Activated CD4-positive, alpha-beta T cell treated with anti-CD3 and anti-CD28 coated beads, Interleukin-2, Interleukin-6, amounts not matched to agents 100 ng/mL and 50 ng/mL, durations not matched to agents 16 hours and 8 hours (primary cell): Measurements from ENCODE around the gene TRIM24.

ENCODE experiments used
- DNase-seq: peaks from one replicate; pipeline ENCODE4 v3.0.0-alpha.2; 2020

The TRIM24 gene

DNA sequence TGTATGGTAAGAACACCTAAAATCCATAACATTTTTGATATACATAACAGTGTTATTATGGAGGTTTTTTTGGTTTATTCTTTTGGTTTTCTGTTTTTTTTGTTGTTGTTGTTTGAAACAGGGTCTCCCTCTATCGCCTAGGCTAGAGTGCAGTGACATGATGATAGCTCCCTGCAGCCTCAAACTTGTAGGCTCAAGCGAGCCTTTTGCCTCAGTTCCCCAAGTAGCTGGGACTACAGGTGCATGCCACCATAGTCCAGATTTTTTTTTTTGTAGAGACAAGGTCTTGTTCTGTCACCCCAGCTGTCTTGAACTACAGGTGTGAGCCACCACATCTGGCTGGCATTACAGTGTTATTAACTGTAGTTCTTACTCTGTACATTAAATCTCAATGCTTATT is 83.7 kb downstream of the TRIM24 start:
- no peak for DNase-seq

DNA sequence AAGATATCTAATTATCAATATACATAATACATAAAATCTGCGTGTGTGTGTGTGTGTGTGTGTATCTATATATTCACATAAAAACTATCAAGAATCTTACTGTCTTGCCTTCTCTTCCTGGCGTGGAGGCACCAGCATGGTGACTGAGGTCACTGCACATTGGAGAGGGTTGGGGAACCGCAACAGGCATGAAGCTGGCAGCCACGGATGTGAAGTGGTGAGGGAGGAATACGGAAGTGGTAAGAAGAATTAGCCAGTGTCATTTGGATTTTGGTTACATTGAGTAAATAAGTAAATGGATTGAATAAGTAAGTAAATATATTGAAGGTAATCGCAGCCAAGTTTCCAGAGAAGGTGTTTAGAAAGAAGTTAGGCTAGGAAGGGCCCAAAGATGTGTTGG is 85.1 kb downstream of the TRIM24 start:
- no peak for DNase-seq

DNA sequence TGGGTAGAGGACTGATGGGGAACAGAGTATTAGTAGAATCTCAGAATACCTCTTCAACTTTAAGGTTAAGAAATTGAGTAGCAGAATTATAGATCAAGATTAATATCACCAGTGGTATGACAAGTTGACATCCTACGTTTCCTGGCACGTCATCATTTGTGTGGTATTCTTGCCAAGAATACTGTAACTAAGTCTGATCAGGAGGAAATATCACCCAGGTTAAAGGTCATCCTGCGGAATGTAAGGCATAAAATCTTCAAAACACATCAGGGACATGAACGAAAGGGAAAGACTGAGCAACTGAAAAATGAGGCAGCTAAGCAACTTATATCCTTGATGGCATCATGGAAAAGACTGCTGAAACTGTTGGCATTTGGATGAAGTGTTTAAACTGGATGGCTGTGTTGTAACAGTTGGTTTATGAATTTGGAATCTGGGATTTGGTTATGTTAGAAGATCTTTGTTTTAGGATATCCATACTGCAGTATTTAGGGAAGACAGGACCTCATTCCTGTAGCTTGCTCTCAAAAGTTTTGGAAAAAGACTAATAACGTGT is 86.1 kb downstream of the TRIM24 start:
- DNase-seq, result no peak

DNA sequence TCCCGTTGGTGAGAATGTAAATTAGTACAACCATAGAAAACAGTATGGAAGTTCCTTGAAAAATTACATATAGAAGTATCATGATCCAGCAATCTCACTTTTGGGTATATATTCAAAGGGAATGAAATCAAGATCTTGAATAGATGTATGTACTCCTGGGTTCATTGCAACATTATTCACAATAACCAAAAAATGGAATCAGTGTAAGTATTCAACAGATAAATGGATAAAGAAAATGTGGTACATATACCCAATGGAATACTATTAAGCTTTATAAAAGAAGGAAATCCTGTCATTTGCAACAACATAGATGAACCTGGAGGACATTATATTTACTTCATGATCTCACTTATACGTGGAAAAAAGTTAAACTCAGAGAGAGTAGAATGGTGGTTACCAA is 86.8 kb downstream of the TRIM24 start:
- no peak for DNase-seq

DNA sequence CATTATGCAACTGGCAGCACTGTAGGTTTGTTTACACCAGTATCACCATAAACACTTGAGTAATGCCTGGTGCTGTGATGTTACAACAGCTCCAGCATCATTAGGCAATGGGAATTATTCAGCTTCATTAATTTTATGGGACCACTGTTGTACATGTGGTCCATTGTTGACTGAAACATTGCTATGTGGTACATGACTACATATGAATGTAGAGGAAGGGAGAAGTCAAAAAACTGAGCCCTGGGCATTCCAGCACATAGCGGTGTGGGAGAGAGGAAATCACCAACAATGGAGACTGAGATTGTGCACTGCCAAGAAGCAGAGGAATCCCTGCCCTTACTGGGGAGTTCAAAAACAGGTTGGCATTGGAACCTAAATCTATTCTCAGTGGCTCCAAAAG is 89.0 kb downstream of the TRIM24 start:
- no peak for DNase-seq

DNA sequence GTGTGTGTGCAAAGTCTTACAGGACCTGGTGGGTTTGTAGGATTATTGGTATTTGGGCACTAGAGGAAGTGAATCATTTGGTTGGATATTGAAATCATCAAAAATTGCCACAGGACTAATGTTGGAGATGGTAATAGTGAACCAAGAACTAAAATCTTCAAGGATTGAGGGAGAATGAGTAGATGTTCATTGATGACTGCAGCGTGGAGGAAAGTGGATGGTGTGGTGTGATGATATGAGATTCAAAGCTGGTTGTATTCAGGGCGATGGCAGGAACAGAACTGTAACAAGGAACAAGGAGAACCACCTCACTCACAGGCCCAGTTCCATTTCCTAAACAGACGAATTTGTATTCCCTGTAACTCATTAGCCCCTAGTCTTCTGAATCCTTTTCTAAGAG is 90.3 kb downstream of the TRIM24 start:
- DNase-seq, result no peak

DNA sequence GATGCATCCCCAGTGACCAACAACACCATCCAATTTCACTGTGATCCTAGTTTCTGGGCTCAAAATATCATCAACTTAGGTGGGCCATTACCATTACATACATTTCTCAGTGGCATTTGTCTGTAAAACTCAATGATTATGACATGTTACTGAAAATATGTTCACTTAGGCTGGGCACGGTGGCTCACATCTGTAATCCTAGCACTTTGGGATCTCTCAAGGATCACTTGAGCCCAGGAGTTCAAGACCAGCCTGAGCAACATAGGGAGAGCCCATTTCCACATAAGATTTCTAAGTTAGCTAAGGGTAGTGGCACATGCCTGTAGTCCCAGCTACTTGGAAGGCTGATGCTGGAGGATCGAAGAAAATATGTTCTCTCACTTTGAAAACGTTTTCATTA is 91.0 kb downstream of the TRIM24 start:
- no peak for DNase-seq

DNA sequence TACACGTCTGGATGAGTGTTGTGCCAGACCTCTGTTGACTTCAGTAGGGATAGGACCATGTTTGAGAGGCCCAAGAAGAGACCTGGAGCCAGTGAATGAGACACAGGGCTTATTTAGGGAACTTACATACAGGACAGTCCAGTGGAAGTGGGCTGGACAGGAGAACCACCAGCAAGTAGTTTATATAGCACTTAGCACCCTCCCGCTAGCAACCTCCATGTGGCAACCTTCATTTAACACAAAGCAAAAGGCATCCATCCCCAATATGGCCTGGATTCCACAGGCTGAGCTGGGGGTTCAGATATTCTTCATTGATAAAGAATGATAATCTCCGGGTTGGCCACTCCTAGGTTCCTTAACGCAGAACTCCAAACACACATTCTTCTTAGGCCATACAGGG is 93.7 kb downstream of the TRIM24 start:
- no peak for DNase-seq

DNA sequence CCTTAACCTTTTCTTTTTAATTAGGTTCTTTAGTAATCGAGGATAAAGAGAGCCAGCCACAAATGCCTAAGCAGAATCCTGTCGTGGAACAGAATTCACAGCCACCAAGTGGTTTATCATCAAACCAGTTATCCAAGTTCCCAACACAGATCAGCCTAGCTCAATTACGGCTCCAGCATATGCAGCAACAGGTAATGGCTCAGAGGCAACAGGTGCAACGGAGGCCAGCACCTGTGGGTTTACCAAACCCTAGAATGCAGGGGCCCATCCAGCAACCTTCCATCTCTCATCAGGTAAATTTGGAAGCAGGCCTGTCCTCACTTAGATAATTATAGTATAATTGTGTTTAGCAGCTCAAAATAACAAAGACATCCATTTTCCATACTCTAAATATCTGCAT is 94.6 kb downstream of the TRIM24 start:
- DNase-seq, result no peak

DNA sequence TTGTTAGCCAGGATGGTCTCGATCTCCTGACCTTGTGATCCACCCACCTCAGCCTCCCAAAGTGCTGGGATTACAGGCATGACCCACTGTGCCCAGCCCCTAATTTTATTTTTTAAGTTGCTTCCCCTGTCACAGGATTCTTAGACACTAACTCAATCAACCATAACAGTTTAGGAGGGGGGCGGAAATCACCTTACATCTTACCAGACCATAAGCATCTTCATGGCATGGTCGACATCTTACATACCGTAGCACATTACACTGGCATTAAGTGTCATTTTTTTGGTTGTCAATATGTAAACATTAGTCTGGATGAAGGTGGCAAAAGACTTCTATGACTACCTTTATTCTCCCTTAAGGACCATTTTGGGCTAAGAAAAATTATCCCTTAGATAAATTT is 95.6 kb downstream of the TRIM24 start:
- no peak for DNase-seq

DNA sequence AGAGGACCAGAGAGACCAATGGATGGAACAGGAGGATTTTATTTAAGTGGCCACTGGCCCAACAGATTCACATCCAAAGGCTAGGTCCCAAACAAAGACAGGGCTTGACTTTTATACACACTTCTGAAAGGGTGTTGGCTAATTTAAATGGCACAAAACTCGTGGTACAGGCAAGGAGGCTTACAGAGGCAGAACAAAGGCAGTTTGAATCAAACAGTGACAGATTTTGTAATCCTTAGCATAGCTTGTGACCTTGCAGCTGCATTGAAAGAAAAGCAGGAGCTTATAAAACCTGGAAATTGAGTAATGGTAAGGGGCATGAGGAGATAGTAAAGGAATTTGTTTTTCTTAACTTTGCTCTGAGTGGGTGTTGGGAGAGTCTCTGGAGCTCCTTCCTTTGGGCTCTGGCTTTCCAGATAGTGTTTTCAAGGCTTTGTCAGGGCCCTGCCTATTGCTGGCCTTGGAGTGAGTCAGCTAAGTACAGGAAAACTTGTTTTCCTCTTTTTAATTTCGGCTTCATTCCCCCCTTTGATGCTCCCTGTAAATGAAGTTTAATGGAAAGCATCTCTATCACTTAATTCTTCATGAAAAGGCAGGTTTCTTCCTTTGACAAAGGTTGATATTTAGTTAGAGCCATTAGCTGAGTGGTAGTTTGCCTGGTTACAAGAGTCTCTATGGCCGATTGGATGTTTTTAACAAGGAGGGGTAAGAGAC is 96.9 kb downstream of the TRIM24 start:
- DNase-seq, result no peak

DNA sequence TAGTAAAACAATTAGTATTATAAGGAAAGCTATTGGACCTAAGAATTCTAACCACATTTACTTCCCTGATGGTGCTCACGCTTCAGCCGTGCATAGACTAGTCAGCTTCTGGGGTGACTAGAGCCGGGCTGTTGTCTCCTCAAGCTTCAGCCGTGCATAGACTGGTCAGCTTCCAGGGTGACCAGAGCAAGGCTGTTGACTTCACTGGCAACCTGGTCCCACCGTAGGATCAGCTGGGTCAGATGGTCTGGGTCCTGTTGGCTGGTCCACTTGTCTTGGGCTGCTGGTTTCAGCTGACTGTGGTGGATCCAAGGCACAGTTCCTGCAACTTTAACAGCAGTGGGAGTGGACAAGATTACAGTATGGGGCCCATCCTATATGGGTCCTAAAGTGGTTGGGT is 99.4 kb downstream of the TRIM24 start:
- no peak for DNase-seq

DNA sequence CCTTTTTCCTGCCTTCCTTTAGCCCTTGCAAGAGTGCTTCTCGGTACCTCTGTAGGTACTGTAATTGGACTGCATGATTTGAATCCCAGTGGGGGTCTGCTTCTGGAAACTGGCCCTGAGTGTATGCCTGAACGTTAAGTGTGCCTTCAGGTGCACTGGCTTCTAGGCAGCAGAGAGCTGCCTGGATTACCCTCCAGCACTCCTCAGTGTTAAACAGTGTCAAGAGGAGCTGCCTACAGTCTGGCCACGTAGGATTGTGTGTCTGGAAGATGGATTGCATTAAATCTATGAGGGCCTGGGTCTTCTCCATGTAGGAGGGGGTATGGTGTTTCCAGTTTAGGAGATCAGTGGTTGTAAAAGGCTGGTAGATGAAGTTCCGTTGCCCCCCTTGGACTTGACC is 103.7 kb downstream of the TRIM24 start:
- DNase-seq, result no peak

DNA sequence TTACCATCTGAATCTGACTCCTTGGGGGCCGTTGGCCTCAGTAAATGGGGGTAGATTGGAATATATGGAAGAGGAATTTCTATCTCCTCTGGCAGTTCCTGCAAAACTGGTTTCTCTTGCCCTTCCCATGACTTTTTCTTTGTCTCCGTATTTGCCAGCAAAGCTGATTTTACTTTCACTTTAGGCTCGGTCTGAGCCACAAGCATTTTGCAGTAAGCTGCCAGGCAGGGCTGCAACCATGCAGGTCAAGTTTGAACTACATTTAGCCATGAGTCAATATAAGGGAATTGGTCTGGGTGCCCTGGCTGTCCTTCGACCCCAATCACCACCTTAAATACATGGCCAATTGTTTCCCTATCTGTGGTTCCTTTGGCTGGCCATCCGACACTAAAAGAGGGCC is 104.3 kb downstream of the TRIM24 start:
- DNase-seq, result no peak

DNA sequence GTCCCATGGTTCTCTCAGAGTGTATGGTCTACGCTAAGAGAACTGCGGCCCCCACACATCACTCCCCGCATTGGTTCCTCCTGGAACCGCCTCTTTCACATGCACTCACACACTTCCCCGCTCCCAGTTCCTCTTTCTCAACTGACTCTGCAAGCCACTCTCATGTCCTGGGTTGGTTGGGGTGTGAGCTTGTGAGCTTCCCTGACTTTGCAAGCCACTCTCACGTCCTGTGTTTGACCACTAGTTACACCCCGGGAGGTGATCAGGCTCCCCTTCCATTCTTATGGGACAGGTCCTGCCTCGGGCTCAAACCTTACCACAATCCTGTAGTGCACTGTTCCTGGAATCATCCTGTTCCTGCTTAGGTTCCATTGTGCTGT is 105.0 kb downstream of the TRIM24 start:
- no peak for DNase-seq

DNA sequence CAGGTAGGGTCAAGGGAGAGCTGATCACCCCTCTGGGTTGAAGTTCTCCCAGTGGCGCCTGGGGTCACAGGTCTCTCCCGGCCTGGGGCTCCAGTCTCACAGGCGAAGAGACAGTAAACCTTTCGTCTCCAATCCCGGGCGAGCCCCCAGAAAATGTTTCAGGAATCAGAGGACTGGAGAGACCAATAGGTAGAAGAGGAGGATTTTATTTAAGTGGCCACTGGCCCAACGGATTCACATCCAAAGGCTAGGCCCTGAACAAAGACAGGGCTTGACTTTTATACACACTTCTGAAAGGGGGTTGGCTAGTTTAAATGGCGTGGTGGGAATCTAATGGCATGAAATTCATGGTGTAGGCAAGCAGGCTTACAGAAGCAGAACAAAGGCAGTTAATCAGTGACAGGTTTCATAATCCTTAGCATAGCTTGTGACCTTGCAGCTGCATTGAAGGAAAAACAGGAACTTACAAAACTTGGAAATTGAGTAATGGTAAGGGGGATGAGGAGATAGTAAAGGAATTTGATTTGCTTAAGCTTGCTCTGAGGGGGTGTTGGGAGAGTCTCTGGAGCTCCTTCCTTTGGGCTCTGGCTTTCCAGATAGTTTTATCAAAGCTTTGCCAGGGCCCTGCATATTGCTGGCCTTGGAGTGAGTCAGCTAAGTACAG is 105.5 kb downstream of the TRIM24 start:
- no peak for DNase-seq

DNA sequence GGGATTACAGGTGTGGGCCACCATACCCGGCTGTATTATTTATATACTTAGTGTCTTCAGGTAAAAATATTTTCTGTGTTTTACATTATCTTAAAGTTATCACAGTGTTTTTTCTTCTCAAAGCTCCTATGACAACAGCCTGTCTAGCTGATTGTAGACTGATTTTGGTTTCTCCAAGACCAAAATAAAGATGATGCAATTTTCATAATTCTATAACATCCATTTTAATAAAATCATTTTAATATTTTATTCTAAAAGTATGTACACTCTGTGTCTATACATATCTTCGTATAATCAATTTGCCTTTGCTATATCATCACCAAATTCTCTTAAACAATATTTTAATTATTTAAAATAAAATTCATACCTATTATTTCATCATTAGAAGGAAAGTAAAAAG is 108.6 kb downstream of the TRIM24 start:
- no peak for DNase-seq

DNA sequence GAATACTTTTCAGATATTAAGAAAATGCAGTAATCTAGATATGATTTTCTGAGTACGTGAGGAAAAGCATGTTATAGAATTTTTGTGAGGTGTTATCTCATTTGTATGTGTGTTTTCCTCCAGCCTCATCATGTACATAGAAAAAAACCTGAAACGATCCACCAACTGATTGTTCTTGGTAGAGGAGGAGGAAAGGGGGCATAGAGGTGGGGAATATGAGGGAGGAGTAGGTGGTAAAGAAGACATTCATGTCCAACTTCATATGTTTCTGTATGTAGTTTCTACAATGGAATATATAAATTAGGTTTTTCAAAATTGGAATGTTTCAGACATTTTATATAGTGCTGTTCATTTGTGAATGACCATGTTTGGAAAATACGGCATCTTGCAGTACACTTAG is 109.4 kb downstream of the TRIM24 start:
- DNase-seq, result no peak

DNA sequence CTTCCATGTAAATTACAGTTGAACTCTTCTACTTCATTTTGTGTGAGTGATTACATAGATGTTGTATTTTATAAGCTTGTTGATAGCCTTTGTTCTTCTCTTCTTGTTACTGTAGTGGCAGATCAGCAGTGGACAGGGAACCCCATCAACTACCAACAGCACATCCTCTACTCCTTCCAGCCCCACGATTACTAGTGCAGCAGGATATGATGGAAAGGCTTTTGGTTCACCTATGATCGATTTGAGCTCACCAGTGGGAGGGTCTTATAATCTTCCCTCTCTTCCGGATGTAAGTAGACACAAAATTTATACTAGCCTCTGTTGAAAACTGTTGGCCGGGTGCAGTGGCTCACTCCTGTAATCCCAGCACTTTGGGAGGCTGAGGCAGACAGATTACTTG is 110.7 kb downstream of the TRIM24 start:
- DNase-seq, result no peak

DNA sequence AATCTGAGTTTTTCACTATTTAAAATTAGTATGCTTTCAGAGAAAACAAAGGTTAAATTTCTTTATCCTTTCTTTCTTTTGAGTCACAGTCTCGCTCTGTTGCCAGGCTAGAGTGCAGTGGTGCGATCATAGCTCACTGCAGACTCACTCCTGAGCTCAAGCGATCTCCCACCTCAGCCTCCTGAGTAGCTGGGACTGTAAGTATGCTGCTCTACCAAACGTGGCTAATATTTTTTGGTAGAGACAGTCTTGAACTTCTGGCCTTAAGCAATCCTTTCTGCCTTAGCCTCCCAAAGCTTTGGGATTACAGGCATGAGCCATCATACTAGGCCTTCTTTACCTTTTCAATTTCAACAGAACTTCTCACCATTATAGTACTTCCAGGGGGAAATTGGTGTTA is 113.7 kb downstream of the TRIM24 start:
- no peak for DNase-seq

DNA sequence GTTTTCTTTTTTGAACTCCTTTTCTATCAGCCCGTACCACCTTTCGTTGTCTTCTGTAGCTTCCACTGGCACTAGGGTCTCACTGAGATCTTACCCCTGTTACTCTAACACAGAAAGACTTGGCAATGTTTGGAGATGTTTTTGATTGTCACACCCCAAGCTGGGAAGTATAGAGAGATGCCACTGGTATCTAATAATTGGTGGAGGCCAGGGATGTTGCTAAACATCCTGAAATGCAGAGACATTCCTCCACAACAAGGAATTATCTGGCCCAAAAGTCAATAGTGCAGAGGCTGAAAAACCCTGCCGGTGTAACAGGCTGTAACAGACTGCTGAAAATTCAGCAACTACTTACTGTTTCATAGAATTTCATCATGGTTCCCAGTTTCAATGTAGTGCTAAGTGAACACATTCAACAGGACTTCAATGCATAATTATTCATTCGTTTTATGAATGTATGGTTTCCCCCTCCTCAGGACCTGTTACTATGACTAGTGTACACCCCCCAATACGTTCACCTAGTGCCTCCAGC is 115.9 kb downstream of the TRIM24 start:
- no peak for DNase-seq

DNA sequence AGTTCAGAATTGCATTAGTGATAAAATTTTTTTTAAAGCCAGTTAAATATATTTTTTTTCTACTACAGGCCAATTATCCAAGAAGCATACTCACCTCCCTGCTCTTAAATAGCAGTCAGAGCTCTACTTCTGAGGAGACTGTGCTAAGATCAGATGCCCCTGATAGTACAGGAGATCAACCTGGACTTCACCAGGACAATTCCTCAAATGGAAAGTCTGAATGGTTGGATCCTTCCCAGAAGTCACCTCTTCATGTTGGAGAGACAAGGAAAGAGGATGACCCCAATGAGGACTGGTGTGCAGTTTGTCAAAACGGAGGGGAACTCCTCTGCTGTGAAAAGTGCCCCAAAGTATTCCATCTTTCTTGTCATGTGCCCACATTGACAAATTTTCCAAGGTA is 119.1 kb downstream of the TRIM24 start:
- no peak for DNase-seq

DNA sequence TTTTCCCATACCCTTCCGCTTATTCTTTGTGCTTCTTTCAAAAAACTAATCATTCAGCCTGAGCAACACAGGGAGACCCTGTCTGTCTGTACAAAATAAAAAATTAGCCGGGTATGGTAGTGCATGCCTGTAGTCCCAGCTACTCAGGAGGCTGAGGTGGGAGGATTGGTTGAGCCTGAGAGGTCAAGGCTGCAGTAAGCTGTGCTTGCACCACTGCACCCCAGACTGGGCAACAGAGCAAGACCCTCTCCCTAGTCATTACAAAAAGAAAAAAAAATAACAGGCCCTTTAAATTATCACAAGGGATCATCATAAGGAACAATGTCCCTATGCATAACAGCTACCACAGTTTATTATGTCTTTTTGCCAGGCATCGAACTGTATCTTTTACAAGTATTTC is 119.6 kb downstream of the TRIM24 start:
- DNase-seq, result no peak

DNA sequence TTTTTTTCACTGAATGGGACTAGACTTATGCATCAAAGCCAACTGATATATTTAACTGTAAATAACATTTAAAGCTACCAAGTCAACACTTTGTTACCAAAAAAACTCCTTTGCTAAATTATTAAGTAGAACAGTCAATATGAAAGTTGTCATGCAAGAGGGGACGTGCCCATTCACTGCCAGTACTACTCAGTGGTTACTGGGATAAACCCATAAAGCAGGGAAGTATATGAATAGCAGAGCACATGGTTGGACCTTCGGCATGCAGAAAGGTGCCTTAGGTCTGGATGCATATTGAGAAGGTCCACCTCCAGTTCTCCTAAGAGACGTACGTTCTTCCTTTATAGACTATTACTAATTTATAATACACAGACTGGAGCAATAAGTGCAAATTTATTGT is 121.0 kb downstream of the TRIM24 start:
- no peak for DNase-seq

DNA sequence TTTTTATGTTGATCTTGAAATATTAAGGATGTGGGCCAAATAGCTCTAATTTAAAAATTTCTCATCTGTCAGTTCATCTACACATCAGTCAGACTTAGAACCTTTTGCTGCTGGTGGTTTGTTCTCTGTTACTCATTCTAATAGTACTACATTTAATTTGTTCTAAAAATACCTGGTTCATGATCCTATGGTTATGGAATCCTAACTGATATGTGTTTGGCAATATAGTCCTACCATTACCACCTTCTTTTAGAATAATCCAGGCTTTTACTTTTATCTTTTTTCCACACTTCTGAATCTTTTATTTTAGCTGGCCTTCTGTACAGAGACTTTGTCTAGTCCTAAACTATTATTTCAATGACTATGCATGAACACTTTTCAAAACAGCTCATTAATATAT is 124.2 kb downstream of the TRIM24 start:
- DNase-seq, result no peak
